WI38 (cell line): ENCODE measurements around the gene SLCO2A1.

Experiments
- H3K4me3 ChIP-seq: 2 replicates; pipeline ENCODE4 v1.5.1; 2011; ENCODE audit warnings: low read depth, mild to moderate bottlenecking, control low read depth, low read length
- TF ChIP-seq, protein P1 (sequence below): IDR thresholded peaks from 2 replicates; pipeline ENCODE4 v1.5.1; 2012; ENCODE audit warnings: low read depth, mild to moderate bottlenecking, control low read depth, low read length

Gene SLCO2A1

DNA sequence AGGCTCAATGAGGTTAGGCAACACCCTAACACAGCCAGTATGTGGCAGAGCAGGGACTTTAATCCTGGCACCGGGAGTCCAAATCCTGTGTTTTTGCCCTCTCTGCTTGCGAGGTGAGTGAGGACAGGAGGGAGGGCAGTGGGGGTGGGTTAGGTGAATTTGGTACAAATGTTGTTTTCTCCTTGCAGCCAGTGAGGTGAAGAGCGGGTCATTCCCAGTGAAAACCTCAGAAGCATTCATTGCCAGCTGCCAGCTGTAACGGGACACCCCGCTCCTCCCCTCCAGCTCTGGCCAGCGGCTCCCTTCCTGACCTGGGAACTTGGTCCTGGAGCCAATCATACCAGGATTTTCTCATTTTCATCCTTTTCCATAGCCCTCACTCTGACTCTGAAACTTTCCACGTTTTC lies 88.3 kb downstream of the SLCO2A1 start:
- TF ChIP-seq, protein P1, sequence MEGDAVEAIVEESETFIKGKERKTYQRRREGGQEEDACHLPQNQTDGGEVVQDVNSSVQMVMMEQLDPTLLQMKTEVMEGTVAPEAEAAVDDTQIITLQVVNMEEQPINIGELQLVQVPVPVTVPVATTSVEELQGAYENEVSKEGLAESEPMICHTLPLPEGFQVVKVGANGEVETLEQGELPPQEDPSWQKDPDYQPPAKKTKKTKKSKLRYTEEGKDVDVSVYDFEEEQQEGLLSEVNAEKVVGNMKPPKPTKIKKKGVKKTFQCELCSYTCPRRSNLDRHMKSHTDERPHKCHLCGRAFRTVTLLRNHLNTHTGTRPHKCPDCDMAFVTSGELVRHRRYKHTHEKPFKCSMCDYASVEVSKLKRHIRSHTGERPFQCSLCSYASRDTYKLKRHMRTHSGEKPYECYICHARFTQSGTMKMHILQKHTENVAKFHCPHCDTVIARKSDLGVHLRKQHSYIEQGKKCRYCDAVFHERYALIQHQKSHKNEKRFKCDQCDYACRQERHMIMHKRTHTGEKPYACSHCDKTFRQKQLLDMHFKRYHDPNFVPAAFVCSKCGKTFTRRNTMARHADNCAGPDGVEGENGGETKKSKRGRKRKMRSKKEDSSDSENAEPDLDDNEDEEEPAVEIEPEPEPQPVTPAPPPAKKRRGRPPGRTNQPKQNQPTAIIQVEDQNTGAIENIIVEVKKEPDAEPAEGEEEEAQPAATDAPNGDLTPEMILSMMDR = no peak

DNA sequence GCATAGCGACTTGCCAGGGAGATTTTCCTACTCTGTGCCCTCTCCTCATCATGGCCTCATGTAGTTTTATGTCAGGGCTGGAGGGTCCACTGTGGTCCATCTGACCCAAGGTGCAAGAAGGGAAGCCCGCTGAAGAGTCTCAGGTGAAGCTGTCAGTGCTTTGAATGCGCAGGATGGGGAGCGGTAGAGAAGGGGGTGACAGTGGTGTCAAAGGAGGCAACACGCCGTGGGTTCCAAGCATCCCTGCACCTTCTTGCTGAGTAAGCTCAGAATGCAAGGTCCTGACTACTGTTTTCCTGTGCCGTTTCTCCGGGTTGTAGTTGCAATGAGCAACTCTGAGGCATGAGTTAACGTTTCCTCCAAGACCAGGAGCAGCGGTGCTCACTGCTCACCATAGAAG lies 89.2 kb downstream of the SLCO2A1 start:
- no peak overlapping the region for H3K4me3 ChIP-seq
- TF ChIP-seq, protein P1 = no peak

More for the DNA sequence above, 88.3 kb downstream of the SLCO2A1 start:
- no peak overlapping the region for H3K4me3 ChIP-seq

DNA sequence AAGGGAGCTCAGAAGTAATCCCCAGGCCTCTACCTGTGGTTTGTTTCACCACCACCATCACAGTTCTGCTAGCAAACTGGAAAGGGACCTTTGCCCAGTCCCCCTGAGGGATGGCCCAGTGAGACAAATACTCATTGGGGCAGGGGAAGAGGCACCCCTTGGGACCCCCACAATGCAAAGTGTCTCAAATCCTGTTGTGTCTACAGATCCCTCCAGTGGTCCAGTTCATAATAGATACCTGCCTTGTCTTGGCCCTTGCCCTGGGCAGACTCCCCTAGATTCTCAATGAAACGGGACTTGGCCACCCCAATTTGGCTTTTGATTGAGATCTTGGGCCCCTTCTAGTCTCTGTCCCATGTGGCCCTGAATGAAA lies 90.3 kb downstream of the SLCO2A1 start:
- TF ChIP-seq, protein P1 = no peak
- H3K4me3 ChIP-seq = no peak overlapping the region

DNA sequence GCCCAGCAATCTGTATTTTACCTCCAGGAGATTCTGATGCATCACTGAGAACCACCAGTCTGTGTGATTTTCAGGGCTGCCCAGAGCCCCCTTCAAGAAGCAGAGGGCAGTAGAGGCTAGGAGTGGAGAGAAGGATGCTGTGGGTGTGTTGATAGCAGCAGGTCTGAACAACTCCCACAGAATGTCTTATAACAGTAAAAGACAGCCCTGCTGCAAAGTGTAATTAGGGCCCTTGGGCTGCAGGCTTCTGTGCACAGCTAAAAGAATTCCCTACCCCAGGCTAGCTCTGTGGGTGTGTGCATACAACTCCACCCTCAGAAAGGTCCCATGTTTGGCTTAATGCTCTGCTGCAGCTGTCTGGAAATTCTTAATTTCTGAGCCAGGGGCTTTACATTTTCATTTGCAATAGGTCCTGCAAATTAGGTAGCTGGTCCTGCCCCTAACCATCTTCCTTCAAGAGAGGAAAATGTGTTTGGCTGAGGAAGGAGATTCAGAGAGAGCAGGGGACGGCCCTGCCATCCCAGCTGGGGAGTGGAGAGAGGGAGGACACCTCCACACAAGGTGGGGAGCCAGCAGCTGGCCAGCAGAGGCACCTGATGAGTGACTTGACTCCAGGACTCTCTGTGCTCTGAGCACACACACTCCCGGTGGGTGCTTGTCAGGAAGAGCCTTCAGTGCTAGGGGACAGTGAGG lies 90.8 kb downstream of the SLCO2A1 start:
- TF ChIP-seq, protein P1 = no peak
- H3K4me3 ChIP-seq = no peak overlapping the region

DNA sequence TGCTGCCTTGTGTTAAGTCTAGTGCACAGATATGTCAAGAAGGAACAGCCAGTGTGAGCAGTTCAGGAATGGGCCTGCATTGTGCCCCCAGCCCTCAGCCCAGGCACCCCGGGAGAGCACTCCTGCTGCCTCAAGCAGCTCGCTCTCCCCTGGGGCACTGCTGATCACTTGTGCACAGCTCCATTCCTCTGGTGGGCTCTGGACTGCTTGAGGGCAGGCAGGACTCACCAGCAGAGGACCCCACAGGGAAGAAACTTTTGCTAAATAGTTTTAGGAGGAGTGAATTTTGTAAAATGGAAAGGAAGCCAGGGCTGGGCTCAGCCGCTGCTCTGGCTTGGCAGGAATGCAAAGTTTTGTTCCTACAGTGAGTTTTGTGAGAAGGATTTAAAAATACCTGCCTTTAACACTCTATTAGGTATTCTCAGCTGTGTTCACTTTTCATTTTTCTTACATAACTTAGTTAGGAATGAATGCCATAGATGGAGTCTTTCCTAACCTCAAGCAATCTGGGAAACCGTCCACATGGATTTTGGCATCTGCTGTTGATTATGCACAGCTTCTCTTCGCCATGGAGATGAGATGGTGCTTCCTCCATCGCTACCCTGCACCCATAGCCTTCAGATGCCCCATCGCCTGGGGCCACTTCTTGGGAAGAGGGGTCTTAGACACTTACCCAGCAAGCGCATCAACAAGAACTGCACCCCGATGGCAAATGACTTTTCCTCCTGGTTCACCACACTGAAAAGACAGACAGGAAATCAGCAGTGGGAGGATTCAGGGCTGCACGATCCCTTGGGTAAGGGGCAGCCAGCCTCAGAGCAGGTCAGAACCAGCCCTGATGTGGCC lies 91.7 kb downstream of the SLCO2A1 start:
- TF ChIP-seq, protein P1 = no peak
- H3K4me3 ChIP-seq = no peak overlapping the region

DNA sequence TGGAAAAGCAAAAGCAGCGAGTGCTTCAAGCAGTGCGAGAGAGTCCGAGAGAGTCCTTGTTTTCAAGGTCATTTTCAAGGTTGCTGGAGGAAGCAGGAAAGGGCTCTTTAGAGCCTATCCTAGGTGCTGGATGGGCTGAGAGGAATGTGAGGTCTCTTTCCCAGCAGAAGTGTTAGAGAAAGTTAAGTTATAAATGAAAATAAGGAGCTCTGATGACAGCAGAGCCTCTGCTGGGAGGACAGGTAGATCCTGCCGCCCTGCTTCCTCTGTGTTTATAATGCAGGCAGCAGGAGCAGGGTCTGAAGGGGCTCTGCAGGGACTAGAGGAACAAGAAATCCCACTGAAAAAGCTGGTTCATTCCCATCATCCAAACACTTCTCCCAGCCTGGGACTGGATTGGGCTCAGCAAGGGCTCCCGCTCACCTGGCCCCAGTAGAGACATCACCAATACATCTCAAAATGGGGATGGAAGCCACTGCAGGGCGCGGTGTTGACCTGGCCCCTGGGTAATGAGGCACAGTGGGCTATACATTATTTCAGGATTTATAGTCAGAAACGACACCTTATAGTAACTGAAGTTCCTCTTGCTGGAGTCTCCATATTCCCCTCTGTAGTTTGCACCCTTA lies 92.6 kb downstream of the SLCO2A1 start:
- TF ChIP-seq, protein P1 = no peak
- H3K4me3 ChIP-seq = no peak overlapping the region
